HUES48 (cell line): ENCODE data around the gene C2CD3.
A peak's percentile ranks its signal among the peaks of the same experiment; 100 is the strongest.

ENCODE experiments used
- H3K27ac ChIP-seq: one replicate; pipeline ENCODE4 v1.7.0; 2013; ENCODE audit warnings: low read depth, low read length, inconsistent platforms
- H3K27me3 ChIP-seq: 2 replicates; pipeline ENCODE4 v1.6.1; 2013; ENCODE audit warnings: mild to moderate bottlenecking, low read length; ENCODE audit not compliant: control insufficient read depth, insufficient read depth
- H3K36me3 ChIP-seq: 2 replicates; pipeline ENCODE4 v1.6.1; 2013; ENCODE audit warnings: low read length; ENCODE audit not compliant: control insufficient read depth, insufficient read depth
- H3K4me1 ChIP-seq: 2 replicates; pipeline ENCODE4 v1.6.1; 2013; ENCODE audit warnings: mild to moderate bottlenecking, low read length; ENCODE audit not compliant: control insufficient read depth, insufficient read depth
- H3K4me3 ChIP-seq: 2 replicates; pipeline ENCODE4 v1.5.1; 2013; ENCODE audit warnings: mild to moderate bottlenecking, low read depth, low read length
- H3K9ac ChIP-seq: 2 replicates; pipeline ENCODE4 v1.6.1; 2013; ENCODE audit warnings: mild to moderate bottlenecking, low read depth, low read length, moderate library complexity
- H3K9me3 ChIP-seq: 2 replicates; pipeline ENCODE4 v1.6.1; 2013; ENCODE audit warnings: low read length; ENCODE audit not compliant: control insufficient read depth, insufficient read depth

The C2CD3 gene

DNA sequence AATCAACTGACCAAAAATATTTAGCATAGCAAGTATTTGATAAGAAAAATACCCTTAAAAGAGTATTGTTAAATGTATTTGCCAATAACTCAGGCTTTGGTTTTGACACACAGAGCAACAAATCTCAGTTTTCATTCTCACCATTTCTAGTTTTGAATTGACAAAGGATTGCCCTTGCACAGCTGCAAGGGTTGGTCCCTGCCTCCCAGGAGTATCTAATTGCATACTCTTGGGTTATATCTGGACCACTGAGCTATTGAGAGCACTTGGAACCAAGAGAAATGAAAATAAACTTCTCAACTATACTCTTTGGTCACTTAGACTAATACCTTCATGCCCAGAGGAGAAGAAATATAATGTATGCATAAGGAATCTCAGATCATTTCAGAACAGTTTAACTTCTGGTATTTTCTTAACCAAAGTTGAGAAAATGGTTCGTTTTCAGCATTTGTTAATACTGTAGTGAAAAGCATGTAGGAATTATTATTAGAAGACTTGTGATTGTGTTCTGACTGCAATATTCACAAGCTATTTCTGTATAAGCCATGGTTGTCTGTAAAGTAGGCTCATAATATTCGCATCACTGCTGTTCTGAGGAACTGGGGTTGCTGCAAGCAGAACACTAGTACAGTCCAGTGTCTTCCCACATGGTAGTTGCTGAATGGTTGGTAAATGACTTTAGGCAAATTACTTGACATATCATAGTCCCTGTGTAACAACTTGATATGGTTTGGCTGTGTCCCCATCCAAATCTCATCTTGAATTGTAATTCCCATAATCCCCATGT is 7.9 kb downstream of the C2CD3 start:
- peaks cover 48% of the 10 kb centered on the region for H3K36me3 ChIP-seq
- H3K4me3 ChIP-seq = no peak overlapping the region
- H3K9me3 ChIP-seq = no peaks in the 10 kb centered on the region
- no peaks in the 10 kb centered on the region for H3K4me1 ChIP-seq
- H3K27me3 ChIP-seq = no peaks in the 10 kb centered on the region
- no peak overlapping the region for H3K27ac ChIP-seq
- no peak overlapping the region for H3K9ac ChIP-seq

DNA sequence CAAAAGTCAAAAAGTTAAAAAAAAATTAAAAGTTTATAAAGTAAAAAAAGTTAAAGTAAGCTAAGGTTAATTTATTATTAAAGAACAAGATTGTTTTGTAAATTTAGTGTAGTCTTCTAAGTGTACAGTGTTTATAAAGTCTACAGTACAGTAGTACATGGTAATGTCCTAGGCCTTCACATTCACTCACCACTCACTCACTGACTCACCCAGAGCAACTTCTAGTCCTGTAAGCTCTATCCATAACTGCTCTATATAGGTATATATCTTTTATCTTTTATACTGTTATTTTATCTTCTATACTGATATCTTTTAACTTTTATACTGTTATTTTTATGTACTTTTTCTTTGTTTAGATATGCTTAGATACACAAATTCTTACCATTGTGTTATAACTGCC is 11.2 kb downstream of the C2CD3 start:
- Histone ChIP-seq H3K27me3 (no peaks in the 10 kb centered on the region), H3K27ac (no peak overlapping the region), H3K9me3 (no peaks in the 10 kb centered on the region), H3K36me3 (peaks cover 18% of the 10 kb centered on the region), H3K4me3 (no peak overlapping the region), H3K4me1 (no peaks in the 10 kb centered on the region), H3K9ac (no peak overlapping the region)

DNA sequence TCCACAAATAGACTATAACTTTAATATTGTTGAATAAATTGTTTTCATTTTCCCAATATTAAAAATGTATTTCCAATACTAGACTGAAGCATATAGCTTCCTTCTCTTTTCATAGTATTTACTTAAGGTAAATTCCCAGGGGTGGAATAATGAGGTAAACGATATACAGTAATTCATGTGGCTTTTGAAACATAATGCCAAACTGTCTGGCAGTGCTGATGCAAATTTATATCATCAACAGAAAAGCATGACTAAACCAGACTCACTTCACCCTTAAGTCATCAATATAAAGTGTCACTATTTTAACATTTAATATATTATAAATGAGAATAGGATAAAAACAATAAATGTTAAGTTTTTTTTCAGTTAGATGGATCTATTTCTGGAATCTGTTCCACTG is 13.6 kb downstream of the C2CD3 start:
- no peaks in the 10 kb centered on the region for H3K27me3 ChIP-seq
- no peaks in the 10 kb centered on the region for H3K4me1 ChIP-seq
- H3K36me3 ChIP-seq = peaks cover 4% of the 10 kb centered on the region; the same call in 1 of the 2 replicates
- H3K9me3 ChIP-seq = no peaks in the 10 kb centered on the region
- no peak overlapping the region for H3K9ac ChIP-seq
- H3K27ac ChIP-seq = no peak overlapping the region
- H3K4me3 ChIP-seq = no peak overlapping the region

DNA sequence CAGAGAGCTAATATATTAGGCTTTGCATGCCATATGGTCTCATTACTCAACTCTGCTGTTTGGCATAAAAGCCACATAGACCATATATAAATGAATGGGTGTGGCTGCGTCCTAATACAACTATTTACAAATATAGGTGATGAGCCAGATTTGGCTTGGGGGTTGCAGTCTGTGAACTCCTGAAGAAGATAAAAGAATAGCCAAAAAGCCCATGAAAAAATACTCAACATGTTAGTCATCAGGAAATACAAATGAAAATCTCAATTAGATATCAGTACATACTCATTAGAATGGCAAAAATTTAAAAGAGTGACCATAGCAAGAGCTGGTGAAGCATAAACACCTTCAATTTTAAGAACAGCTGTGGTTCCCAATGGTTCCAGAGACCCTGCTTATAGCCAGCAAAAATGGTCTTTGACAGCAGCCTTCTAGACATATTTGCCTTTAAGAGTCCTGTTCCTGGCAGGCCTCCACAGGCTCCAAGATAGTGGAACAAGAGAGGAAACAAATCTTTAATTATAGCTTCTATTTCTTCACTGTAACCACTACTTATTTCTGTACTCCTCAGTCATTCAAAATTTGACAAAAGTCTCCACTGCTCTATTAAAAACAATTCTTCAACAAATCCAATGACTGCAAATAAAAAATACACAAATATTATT is 16.1 kb downstream of the C2CD3 start:
- Histone ChIP-seq H3K4me1 (no peaks in the 10 kb centered on the region; the same call in 1 of the 2 replicates), H3K36me3 (no peaks in the 10 kb centered on the region), H3K9ac (no peak overlapping the region), H3K4me3 (no peak overlapping the region), H3K9me3 (no peaks in the 10 kb centered on the region), H3K27ac (no peak overlapping the region), H3K27me3 (no peaks in the 10 kb centered on the region)

DNA sequence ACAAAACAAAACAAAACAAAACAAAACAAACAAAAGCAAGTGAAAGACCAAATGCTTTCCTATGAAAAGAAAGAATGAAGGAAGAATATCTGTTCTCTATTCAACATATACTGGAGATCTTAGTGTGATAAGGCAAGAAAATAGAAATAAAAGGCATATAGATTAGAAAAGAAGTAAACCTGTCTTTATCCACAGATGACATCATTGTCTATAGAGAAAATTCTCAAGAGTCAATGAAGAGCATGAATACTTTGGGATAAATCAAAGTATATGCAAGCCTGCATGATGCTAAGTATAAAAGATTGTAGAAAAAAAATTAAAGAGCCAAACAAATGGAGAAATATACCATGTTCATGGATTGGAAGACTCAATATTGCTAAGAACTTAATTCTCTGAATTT is 17.6 kb downstream of the C2CD3 start:
- Histone ChIP-seq H3K9ac (no peak overlapping the region), H3K27ac (no peak overlapping the region), H3K27me3 (no peaks in the 10 kb centered on the region), H3K4me1 (no peaks in the 10 kb centered on the region; the same call in 1 of the 2 replicates), H3K4me3 (no peak overlapping the region), H3K36me3 (no peaks in the 10 kb centered on the region), H3K9me3 (no peaks in the 10 kb centered on the region)

DNA sequence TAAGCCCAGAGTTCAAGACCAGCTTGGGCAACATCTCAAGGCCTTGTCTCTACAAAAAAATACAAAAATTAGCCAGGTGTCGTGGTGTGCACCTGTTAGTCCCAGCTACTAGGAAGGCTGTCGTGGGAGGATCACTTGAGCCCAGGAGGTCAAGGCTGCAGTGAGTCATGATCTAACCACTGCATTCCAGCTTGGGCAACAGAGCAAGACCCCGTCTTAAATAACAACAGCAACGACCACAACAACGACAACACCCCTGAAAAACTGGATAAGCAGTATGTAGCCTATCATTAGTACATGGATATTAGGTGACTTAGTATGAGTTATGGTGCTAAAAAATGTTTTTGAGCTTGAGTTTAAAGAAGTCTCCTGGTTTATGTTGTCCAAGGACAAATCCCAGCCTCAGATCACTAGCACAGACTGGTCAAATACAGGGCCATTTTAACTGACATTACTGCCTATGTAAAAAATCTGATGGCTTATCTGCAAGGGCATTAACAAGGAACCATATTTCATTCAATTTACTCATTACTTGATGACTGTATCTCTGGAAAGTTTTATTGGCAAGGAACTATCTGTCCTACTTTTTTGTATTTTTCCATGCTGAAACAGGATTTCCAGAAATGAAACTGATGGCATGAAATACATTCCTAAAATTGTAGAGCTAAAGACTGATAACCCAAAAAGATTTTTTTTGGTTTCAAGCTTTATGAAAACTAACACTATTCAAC is 23.4 kb downstream of the C2CD3 start:
- Histone ChIP-seq H3K27me3 (no peaks in the 10 kb centered on the region), H3K4me1 (no peaks in the 10 kb centered on the region; the same call in 1 of the 2 replicates), H3K36me3 (no peaks in the 10 kb centered on the region), H3K27ac (no peak overlapping the region), H3K9me3 (no peaks in the 10 kb centered on the region), H3K4me3 (no peak overlapping the region), H3K9ac (no peak overlapping the region)

DNA sequence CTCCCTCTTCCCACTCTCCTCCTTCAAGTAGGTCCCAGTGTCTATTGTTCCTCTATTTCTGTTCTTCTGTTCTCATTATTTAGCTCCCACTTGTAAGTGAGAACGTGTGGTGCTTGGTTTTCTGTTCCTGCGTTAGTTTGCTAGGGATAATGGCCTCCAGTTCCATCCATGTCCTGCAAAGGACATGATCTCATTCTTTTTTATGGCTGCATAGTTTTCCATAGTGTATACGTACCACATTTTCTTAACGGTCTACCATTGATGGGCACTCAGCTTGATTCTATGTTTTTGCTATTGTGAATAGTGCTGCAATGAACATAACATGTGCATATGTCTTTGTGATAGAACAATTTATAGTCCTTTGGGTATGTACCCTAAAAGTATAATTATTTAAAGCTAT is 26.2 kb downstream of the C2CD3 start:
- no peaks in the 10 kb centered on the region for H3K9me3 ChIP-seq

DNA sequence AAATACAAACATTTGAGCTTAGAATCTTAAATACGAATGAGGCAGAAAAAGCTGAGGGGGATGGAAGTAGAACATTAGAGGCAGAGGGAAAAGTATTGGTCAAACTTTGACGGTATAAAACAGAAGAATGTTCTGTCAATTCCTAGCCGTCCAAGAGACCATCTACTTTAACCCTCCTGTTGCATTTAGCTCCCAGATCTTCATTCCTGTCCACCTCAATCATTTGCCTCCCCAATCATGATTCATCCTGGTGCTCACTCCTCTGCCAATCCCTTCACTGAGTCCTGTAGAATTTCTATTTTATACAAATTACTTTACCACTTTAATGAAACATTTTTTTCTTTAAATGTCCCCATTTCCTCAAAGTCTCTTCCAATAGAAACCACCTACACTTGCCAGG is 28.2 kb downstream of the C2CD3 start:
- no peaks in the 10 kb centered on the region for H3K9me3 ChIP-seq
- H3K9ac ChIP-seq = no peak overlapping the region
- no peak overlapping the region for H3K27ac ChIP-seq
- no peak overlapping the region for H3K4me3 ChIP-seq
- peaks cover 18% of the 10 kb centered on the region for H3K36me3 ChIP-seq
- H3K27me3 ChIP-seq = no peaks in the 10 kb centered on the region
- peaks cover 26% of the 10 kb centered on the region for H3K4me1 ChIP-seq

More for the DNA sequence above, 26.2 kb downstream of the C2CD3 start:
- Histone ChIP-seq H3K27ac (no peak overlapping the region), H3K9ac (no peak overlapping the region), H3K4me1 (peaks cover 18% of the 10 kb centered on the region), H3K36me3 (no peaks in the 10 kb centered on the region; the same call in 1 of the 2 replicates), H3K27me3 (no peaks in the 10 kb centered on the region), H3K4me3 (no peak overlapping the region)

DNA sequence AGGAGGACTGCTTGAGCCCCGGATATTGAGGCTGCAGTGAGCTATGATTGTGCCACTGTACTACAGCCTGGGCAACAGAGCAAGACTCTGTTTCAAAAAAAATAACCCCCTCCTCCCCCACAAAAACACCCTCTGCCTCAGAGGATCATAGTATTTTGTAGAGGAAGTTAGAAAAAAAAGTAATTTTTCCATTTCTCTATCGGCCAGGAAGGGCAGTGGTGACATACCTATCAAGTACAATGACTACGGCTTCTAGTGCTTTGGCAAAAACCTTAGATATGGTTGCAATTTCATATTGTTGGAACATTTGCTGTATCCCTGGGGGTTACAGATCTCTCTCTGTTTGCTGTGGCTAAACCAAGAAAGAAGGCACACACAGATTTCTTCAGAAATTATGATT is 28.9 kb downstream of the C2CD3 start:
- H3K4me3 ChIP-seq = no peak overlapping the region
- peaks cover 26% of the 10 kb centered on the region for H3K4me1 ChIP-seq
- H3K27ac ChIP-seq = no peak overlapping the region
- H3K9ac ChIP-seq = no peak overlapping the region
- H3K36me3 ChIP-seq = peaks cover 18% of the 10 kb centered on the region
- no peaks in the 10 kb centered on the region for H3K27me3 ChIP-seq
- H3K9me3 ChIP-seq = no peaks in the 10 kb centered on the region

DNA sequence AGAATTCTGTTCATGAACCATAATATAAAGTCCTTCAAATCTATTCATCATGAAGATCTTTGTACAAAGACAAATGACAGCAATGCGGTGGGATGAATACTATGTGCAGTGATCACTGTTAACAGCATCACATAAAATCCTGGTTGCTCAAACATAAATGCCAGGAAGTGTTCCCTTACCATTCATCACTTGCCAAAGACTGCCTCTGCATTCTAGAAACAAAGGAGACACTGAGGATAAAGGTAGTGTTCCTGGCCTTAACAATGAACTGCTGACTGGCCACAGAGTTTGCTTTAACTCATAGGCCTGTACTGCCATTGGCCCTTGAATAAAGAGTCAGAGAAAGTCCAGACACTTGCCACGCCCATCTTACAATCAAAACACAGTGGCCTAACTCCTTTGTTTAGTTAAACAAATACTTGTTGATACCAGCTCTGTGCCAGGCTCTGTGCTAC is 29.5 kb downstream of the C2CD3 start:
- no peaks in the 10 kb centered on the region for H3K27me3 ChIP-seq
- H3K27ac ChIP-seq = no peak overlapping the region
- no peaks in the 10 kb centered on the region for H3K9me3 ChIP-seq
- H3K4me3 ChIP-seq = no peak overlapping the region
- H3K36me3 ChIP-seq = peaks cover 22% of the 10 kb centered on the region
- 0 out of 2 replicates have a peak overlapping the region, but pooled peaks have one; percentile 4 for H3K9ac ChIP-seq
- H3K4me1 ChIP-seq = peaks cover 26% of the 10 kb centered on the region
